Skeletal muscle tissue (tissue), 4 donors: ENCODE results near the gene C16orf89. TPM values are rescaled to one million over a fixed set of nuclear protein-coding genes. Genes with fewer than 3 reads are reported as not detected.
A peak's percentile ranks its signal among the peaks of the same experiment; 100 is the strongest.

Experiments used
- H3K27ac ChIP-seq: one replicate; pipeline ENCODE4 v1.7.0; 2013; ENCODE audit warnings: mild to moderate bottlenecking, low read depth, low read length, inconsistent platforms
- H3K27me3 ChIP-seq, 3 donors: one replicate each; pipeline ENCODE4 v1.7.0; 2013; ENCODE audit warnings: low read length in 3 of 3; ENCODE audit not compliant: control insufficient read depth in 3 of 3, insufficient read depth in 3 of 3
- H3K36me3 ChIP-seq, 3 donors: one replicate each; pipeline ENCODE4 v1.7.0; 2013; ENCODE audit warnings: low read length in 3 of 3; ENCODE audit not compliant: control insufficient read depth in 3 of 3, insufficient read depth in 3 of 3
- H3K4me1 ChIP-seq, 3 donors: one replicate each; pipeline ENCODE4 v1.7.0; 2013; ENCODE audit warnings: low read length in 3 of 3, mild to moderate bottlenecking in 3 of 3; ENCODE audit not compliant: control insufficient read depth in 3 of 3, insufficient read depth in 3 of 3
- H3K4me3 ChIP-seq, 3 donors: one replicate each; pipeline ENCODE4 v1.7.0; 2013; ENCODE audit warnings: low read length in 3 of 3
- H3K9ac ChIP-seq, 3 donors: one replicate each; pipeline ENCODE4 v1.7.0; 2013; ENCODE audit warnings: low read length in 3 of 3, mild to moderate bottlenecking in 3 of 3, moderate library complexity in 2 of 3, low read depth in 1 of 3
- H3K9me3 ChIP-seq, 3 donors: one replicate each; pipeline ENCODE4 v1.7.0; 2013; ENCODE audit warnings: low read length in 3 of 3; ENCODE audit not compliant: control insufficient read depth in 3 of 3
- total RNA-seq: library from RNA; depleted of rRNA; stranded (reverse); fragments of >200 nt; gene quantifications from one replicate; pipeline ENCODE4 v1.2.3, GENCODE V29; 2014
- donor health status: Osteomylitis.

C16orf89 gene
- total RNA-seq, 1 donor from 2014 or later = 2.1 TPM

DNA sequence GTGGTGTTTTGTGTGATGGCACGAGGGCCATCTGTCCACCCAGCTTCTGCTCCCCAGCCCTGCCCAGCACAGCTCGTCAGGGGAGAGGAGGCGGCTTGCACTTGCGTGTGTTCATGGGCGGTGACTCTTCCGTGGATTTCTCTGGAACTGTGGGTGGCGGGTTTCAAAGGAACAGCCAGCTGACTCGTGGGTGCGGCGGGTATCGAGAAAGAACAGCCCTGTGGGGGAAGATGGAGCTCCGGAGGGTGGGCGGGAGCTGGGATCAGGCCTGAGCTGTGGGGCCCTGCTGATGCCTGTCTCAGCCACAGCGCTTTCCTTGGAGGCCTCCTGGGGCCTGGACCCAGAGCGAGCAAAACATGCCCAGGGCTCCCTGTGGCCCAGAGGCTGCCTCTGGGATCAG is 45.2 kb downstream of the C16orf89 start:
- H3K36me3 ChIP-seq = no peaks in the 10 kb centered on the region
- peak overlapping the region in 1 of 3 donors; percentile 45 for H3K9ac ChIP-seq
- H3K4me3 ChIP-seq = no peak overlapping the region
- H3K27ac ChIP-seq = no peak overlapping the region
- peaks cover 2 to 24% (median 11%) of the 10 kb centered on the region in 3 donors for H3K4me1 ChIP-seq
- H3K9me3 ChIP-seq = no peaks in the 10 kb centered on the region
- peaks cover 0 to 6% (median 3%) of the 10 kb centered on the region in 3 donors for H3K27me3 ChIP-seq

DNA sequence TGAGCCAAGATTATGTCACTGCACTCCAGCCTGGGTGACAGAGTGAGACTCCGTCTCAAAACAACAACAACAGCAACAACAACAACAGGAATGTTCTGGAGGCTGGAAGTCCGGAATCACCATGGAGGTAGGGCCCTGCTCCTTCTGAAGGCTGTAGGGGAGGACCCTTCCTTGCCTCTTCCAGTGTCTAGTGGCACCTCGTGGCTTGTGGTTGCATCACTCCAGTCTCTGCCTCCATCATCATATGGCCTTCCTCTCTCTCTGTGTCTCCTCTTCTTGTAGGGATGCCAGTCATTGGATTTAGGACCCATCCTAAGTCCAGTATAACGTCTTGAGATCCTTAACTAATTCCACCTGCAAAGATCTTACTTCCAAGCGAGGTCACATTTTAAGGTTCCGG is 46.0 kb downstream of the C16orf89 start:
- H3K4me1 ChIP-seq = peaks cover 2 to 18% (median 6%) of the 10 kb centered on the region in 3 donors
- no peaks in the 10 kb centered on the region for H3K9me3 ChIP-seq
- H3K27me3 ChIP-seq = peaks cover 0 to 6% (median 3%) of the 10 kb centered on the region in 3 donors
- H3K4me3 ChIP-seq = no peak overlapping the region
- H3K27ac ChIP-seq = no peak overlapping the region
- H3K36me3 ChIP-seq = no peaks in the 10 kb centered on the region
- no peak overlapping the region for H3K9ac ChIP-seq

DNA sequence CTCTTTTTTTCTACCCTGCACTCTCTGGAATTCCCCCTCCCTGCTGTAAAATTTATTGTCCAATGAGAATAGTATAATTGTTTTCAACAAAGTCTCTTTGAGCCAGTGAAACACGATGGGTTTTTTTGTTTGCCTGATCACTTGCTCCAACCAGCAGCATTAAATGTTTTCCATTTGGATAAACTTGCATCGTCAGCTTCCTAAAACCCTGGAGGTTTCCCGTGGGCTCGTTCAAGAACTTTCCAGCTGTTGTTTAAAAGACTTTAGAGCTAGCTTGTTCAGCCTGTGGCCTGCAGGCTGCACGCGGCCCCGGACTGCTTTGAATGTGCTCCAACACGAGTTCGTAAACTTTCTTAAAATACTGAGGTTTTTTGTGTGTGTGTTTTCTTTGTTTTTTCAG is 47.0 kb downstream of the C16orf89 start:
- Histone ChIP-seq H3K27ac (no peak overlapping the region), H3K9me3 (no peaks in the 10 kb centered on the region), H3K4me3 (no peak overlapping the region), H3K4me1 (peaks cover 0 to 12% (median 2%) of the 10 kb centered on the region in 3 donors), H3K36me3 (no peaks in the 10 kb centered on the region), H3K9ac (no peak overlapping the region), H3K27me3 (peaks cover 0 to 6% (median 3%) of the 10 kb centered on the region in 3 donors)

DNA sequence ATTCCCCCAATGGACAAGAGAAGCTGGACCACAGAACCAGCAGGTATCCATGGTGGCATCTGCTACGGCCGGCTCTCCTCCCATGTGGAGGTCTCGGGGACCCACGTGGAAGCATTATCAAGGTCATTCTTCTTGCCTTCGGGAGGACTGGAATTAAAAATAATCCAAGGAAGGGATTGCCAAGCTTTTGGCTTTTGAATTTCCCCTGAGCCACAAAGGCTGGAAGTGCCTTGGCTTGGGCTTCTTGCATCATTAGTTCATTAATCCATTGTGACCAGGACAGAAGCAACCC is 48.1 kb downstream of the C16orf89 start:
- no peak overlapping the region for H3K4me3 ChIP-seq
- no peaks in the 10 kb centered on the region for H3K9me3 ChIP-seq
- H3K4me1 ChIP-seq = peaks cover 0 to 10% (median under 1%) of the 10 kb centered on the region in 3 donors
- H3K9ac ChIP-seq = no peak overlapping the region
- no peak overlapping the region for H3K27ac ChIP-seq
- peaks cover 0 to 5% (median 3%) of the 10 kb centered on the region in 3 donors for H3K27me3 ChIP-seq
- H3K36me3 ChIP-seq = no peaks in the 10 kb centered on the region

DNA sequence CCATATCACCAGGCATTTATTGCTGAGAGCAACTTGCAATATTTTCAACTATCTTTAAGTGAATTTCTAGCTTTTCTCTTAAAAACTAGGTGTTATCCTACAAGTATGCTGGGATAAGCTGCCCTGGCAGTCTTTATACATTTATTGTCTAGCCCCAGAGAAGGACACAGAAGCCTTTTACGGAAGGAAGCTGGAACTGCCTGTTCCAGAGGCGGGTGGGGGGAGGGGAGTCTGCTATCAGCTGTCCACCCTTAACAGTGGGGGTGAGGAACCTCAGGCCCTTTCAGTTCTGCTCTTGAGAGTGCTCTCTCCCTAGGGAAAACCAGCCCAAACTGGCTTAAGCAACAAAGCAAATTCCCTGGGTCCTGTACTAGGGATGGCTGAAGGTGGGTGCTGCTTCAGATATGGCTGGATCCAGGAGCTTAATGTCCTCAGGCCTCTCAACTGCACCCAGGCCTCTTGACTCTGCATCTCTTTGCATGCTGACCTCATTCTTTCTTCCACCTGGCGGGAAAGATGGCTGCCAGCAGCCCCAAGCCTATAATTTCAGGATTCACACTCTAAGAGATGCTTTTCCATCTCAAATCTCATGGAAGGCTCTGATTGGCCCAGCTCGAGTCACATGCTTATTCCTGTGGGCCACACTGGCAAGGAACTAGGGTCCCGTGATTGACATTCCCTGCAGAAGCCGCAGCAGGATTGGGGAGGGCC is 48.6 kb downstream of the C16orf89 start:
- peaks cover 0 to 6% (median 0%) of the 10 kb centered on the region in 3 donors for H3K4me1 ChIP-seq
- H3K4me3 ChIP-seq = no peak overlapping the region
- peaks cover 0 to 3% (median 0%) of the 10 kb centered on the region in 3 donors for H3K27me3 ChIP-seq
- no peaks in the 10 kb centered on the region for H3K36me3 ChIP-seq
- no peak overlapping the region for H3K9ac ChIP-seq
- H3K9me3 ChIP-seq = no peaks in the 10 kb centered on the region
- no peak overlapping the region for H3K27ac ChIP-seq

DNA sequence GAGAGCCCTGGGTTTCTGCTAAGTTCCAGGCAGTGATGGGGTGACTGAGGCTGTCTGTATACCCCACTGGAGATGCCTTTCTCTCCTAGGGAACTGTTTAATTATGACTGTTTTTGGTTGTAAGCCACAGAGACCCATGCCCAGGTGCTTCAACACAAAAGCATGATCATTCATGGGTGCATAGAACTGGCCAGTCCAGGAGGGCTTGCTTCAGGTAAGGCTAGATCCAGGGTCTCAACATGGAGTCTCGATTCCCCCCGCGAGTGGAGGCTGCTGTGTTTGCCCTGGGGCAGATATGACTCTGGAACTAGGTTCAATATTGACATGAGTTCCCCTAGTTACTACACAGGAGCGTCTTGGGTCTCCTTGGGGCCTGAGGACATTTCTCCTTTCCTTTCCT is 49.9 kb downstream of the C16orf89 start:
- no peak overlapping the region for H3K4me3 ChIP-seq
- no peak overlapping the region for H3K9ac ChIP-seq
- H3K9me3 ChIP-seq = no peaks in the 10 kb centered on the region
- H3K27ac ChIP-seq = no peak overlapping the region
- H3K4me1 ChIP-seq = peaks cover 0 to 6% (median 0%) of the 10 kb centered on the region in 3 donors
- H3K36me3 ChIP-seq = no peaks in the 10 kb centered on the region
- H3K27me3 ChIP-seq = peaks cover 0 to 3% (median 0%) of the 10 kb centered on the region in 3 donors

DNA sequence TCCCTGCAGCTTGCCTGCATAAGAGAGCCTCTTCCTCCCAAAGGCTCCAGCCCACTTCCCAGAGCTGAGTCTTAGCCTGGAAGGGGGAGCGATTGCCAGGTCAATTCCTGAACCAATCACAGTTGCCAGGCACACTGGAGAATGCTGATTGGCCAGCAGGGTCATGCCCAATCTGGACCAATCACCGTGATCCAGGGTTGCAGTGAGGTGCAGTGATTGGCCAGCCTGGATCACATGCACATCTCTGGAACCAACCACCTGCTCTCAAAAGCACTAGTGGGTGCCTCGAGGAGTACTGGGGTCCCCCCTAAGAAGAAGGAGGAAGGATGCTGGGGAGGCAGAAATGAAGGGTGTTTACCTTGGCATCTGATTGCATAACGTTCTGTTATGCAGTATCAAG is 50.4 kb downstream of the C16orf89 start:
- peaks cover 0 to 5% (median 0%) of the 10 kb centered on the region in 3 donors for H3K4me1 ChIP-seq
- no peaks in the 10 kb centered on the region for H3K36me3 ChIP-seq
- no peak overlapping the region for H3K9ac ChIP-seq
- H3K27me3 ChIP-seq = peaks cover 0 to 3% (median 0%) of the 10 kb centered on the region in 3 donors
- no peaks in the 10 kb centered on the region for H3K9me3 ChIP-seq
- H3K27ac ChIP-seq = no peak overlapping the region
- no peak overlapping the region for H3K4me3 ChIP-seq

DNA sequence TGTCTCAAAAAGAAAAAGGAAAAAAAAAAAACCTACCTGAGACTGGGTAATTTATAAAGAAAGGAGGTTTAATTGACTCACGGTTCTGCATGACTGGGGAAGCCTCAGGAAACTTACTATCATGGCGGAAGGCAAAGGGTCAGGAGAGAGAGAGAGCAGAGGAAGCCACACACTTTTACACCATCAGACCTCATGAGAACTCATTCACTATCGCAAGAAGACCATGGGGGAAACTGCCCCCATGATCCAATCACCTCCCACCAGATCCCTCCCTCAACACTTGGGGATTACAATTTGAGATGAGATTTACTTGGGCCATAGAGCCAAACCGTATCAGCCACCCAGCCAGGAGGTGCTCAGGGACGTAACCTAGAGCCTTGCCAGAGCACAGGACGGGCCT is 52.9 kb downstream of the C16orf89 start:
- peaks cover 0 to 3% (median 0%) of the 10 kb centered on the region in 3 donors for H3K27me3 ChIP-seq

DNA sequence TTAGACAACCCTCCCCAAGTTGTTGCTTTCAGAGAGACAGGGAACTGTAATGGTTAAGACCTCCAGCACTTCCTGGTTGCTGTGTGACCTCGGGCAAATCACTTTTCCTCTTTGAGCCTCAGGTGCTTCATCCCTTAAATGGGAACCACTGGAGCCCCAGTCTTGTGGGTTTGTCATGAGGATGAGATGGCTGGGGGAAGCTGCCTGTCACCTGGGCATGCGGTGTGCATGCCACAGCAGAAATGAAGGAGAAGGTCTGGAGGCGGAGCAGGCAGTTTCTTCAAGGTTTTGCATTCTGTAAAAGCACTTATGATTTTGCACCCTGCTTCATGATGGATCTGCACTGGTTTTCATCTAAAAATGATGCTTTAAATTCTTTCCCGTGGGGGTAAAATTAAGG is 54.1 kb downstream of the C16orf89 start:
- H3K36me3 ChIP-seq = peaks cover 0 to 5% (median 3%) of the 10 kb centered on the region in 3 donors
- H3K27ac ChIP-seq = no peak overlapping the region
- peaks cover 0 to 2% (median 0%) of the 10 kb centered on the region in 3 donors for H3K4me1 ChIP-seq
- no peak overlapping the region for H3K4me3 ChIP-seq
- H3K27me3 ChIP-seq = no peaks in the 10 kb centered on the region
- H3K9me3 ChIP-seq = no peaks in the 10 kb centered on the region
- no peak overlapping the region for H3K9ac ChIP-seq

More for the DNA sequence above, 52.9 kb downstream of the C16orf89 start:
- Histone ChIP-seq H3K4me3 (no peak overlapping the region), H3K4me1 (peaks cover 0 to 2% (median 0%) of the 10 kb centered on the region in 3 donors), H3K9ac (no peak overlapping the region), H3K9me3 (no peaks in the 10 kb centered on the region), H3K27ac (no peak overlapping the region), H3K36me3 (peaks cover 0 to 5% (median 0%) of the 10 kb centered on the region in 3 donors)

DNA sequence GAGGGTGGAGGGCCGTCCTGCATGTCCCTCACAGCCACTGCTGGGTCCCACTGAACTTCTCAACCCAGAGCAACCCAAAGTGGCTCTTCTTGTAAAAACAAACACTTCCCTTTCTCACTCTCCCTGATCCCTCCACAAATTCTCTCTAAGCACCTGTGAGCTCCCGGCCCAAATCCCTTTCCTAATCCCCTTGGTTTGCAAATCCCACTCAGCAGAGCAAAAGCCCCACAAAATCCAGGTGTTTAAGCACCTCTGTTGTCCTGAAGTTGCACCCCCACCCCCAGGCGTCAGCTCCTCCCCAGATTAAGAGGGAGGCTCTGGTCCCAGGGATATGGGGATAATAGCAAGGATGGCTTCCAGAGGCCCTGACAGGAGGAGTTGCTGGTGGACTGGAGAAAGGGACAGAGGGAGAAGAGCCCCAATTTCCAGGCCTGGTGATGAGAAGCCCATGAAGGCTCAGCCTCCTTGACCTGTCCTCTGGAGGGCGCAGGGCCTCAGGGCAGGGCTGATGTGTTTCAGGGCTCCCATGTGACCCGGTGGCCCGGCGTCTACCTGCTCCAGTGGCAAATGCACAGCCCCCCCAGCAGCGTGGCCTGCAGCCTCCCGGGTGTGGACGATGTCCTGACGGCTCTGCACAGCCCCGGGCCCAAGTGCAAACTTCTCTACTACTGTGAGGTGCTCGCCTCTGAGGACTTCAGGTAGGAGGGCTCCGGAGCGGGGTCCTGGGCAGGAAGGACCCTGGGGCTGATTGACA is 55.0 kb downstream of the C16orf89 start:
- Histone ChIP-seq H3K9me3 (no peaks in the 10 kb centered on the region), H3K27ac (no peak overlapping the region), H3K27me3 (no peaks in the 10 kb centered on the region), H3K9ac (no peak overlapping the region), H3K4me1 (peaks cover 0 to 2% (median 0%) of the 10 kb centered on the region in 3 donors), H3K36me3 (peaks cover 0 to 8% (median 3%) of the 10 kb centered on the region in 3 donors), H3K4me3 (no peak overlapping the region)
